ENCODE data around the gene CFAP46.
"Not testable (repeated sequence)": the region's sequence is repeated elsewhere in the genome, so short reads cannot be mapped to it uniquely, and the experiment has no call there.

The CFAP46 gene

GRCh38 chr10:132827423-132827789 lies 115.0 kb downstream of the CFAP46 start:
- DNase-seq (ENCODE audit: low read depth), result no peak

GRCh38 chr10:132826524-132827422 lies 115.6 kb downstream of the CFAP46 start:
- DNase-seq (ENCODE audit: low read depth), result no peak

DNA sequence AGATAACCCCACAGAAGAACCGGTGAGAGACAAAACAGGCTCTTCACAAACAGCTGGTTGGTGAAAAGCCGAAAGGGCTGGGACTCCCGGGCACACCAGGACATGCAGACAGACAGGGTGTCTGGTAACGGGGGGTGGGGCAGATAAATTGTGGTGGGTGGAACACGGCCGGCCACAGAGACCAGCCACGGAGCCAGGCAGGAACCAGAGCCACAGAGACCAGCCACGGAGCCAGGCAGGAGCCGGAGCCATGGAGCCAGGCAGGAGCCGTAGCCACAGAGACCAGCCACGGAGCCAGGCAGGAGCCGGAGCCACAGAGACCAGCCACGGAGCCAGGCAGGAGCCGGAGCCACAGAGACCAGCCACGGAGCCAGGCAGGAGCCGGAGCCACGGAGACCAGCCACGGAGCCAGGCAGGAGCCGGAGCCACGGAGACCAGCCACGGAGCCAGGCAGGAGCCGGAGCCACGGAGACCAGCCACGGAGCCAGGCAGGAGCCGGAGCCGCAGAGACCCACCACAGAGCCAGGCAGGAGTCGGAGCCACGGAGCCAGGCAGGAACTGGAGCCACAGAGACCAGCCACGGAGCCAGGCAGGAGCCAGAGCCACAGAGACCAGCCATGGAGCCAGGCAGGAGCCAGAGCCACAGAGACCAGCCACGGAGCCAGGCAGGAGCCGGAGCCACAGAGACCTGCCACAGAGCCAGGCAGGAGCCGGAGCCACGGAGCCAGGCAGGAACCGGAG lies 116.4 kb downstream of the CFAP46 start:
- DNase-seq (ENCODE audit: low read depth), result not testable (repeated sequence)

- DNase-seq (ENCODE audit: low read depth), result no peak
These were observed 122.3 kb downstream of the CFAP46 start for GRCh38 chr10:132820056-132820455.

DNA sequence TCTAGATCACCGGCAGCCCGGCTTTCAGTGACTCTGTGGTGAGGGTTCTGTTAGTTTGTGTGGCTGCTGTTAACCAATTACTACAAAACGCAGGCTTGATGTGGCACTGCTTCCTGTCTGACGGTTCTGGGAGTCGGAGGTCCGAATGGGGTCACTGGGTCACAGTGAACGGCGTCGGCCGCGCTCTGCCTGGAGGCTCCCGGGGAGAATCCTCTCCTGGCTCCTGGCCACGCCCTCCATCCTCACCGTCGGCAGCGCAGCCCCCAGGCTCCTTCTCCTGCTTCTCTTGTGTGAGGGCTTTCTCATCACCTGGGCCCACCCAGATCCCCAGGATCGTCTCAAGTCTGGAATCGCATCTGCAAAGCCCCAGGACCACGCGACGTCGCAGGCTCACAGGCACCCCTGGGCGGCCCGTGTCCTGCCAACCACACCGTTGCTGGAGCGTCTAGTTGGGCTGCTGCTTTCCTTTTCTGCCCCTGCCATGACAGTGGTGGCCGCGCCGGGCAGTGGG lies 124.6 kb downstream of the CFAP46 start:
- no peak for DNase-seq (ENCODE audit: low read depth)

GRCh38 chr10:132816718-132817117 lies 125.7 kb downstream of the CFAP46 start:
- DNase-seq (ENCODE audit: low read depth), result no peak

GRCh38 chr10:132815168-132815857 lies 127.1 kb downstream of the CFAP46 start:
- no peak for DNase-seq (ENCODE audit: low read depth)

DNA sequence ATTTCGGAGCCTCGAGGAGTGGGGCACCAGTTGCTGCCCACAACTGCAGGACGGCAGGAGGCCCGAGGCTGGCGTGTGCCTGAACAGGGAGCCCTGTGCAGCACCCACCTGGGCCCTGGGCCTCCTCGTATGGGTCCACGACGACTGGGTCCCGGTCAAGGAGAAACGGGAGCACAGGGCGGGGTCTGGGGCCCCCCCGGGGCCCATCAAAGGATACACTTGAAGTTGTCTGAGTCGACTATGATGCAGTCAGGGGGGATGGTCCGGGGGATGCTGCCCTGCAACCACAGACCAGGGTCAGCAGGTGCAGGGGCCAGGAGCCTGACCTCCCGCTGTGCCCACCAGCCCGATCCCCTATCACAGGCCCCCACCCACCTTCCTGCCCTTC lies 127.9 kb downstream of the CFAP46 start:
- DNase-seq (ENCODE audit: low read depth), result no peak

DNA sequence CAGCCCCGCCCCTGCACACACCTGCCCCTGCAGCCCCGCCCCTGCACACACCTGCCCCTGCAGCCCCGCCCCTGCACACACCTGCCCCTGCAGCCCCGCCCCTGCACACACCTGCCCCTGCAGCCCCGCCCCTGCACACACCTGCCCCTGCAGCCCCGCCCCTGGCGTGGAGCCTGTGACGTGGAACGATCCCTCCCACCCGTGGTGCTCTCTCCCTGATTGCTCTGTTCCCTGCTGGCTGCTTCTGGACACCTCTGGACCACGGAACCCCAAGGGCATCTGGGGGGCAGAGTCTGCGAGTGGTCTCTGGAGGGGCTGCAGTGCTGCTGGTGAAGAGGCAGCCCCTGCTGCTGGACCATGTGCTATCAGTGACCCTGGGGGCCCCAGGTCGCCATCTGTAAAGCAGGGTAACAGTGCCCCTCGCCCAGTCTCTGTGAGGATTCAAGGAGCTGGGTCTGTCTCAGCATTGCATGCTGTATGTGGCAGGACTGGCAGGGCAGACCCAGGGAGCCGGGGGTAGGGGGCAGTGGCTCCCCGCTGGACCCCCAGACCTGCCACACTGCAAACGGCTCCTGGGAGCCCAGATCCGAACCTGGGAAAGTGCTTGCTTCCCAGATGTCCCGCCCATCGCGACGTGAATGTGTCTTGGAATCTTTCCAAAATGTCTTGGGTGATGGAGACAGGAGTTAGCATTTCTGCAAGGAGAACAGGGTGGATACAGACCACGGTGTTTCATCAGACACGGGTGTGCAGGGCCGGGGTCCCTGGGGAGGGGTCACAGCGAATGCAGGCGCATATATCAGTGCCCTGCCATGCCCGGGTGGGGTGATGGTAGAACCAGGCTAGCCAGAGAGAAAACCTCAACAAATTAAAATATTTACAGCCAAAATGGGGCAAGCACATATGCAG lies 128.6 kb downstream of the CFAP46 start:
- no peak for DNase-seq (ENCODE audit: low read depth)

GRCh38 chr10:132813001-132813401 lies 129.4 kb downstream of the CFAP46 start:
- no peak for DNase-seq (ENCODE audit: low read depth)

- no peak for DNase-seq (ENCODE audit: low read depth)
These were observed 129.8 kb downstream of the CFAP46 start for GRCh38 chr10:132812520-132812919.

- DNase-seq (ENCODE audit: low read depth), result no peak
These were observed 130.4 kb downstream of the CFAP46 start for GRCh38 chr10:132811891-132812481.

DNA sequence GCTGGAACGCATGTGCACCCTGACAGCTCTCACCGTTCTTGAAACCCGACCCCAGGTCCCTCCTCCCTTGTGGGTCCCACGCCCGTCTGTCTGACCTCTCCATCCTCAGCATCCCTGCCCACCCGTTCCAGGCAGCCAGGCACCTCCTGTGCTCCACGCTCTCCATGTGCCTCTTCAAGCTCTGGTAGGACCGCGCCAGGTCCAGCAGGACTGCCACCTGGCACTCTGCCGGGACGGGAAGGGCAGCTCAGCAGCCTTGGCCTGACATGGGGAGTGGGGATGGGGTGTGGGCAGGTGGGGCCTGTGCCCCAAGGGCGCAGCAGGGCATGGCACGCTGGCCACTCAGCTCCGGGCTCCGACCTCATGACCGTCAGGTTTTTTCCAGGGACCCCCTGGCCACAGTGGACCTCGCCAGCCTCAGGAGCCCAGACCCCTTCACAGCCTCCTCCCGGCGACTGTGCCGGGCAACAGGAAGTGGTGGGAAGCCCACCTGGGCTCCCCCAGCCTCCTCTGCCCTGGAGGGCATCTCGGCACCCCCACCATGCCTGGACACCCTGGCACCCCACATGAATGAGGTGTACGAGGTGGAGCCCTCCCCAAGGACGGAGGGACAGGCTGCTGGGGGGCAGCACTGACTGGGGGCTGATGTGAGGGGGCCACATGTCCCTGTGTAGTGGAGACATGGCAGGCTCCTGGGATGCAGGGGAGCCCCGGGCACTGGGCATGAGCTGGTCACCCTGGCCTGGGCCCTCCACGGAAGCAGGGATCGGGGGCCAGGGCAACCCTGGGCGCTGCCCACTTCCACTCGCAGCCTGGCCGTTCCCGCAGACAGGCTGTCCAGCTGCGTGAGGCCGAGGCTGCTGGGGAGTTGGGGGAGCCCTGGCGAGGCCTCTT lies 131.3 kb downstream of the CFAP46 start:
- DNase-seq (ENCODE audit: low read depth), result no peak

DNA sequence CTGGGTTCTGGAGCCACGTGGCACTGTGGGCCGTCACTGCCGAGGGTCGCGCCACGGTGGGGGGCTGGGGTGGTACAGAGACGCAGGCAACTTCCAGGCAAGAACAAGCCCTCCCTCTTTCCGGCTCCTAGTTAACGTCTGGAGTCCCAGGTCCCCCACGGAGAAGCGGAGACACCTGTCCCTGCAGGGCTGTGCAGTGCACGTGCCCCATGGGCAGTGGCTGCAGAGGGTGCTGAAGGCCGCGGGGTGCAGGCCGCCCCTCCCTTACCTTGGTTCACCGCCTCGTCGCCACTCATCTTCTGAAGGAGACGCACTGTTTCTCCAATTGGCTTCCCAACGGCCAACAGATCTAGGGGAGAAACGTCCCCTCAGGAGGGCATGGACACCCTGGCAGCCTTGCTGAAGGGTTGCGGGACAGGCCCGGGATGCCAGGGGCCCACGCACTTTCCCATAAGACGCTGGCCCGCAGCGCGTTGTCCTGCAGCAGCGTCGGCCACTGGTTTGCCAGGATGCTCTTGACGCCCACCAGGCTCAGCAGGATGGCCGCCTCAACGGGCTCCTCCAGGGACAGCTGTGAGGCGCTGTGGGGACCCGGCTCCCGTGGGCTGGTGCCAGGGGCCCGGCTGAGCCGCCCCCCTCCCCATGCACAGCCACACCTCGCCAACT lies 132.1 kb downstream of the CFAP46 start:
- no peak for DNase-seq (ENCODE audit: low read depth)

- DNase-seq (ENCODE audit: low read depth), result no peak
These were observed 132.9 kb downstream of the CFAP46 start for GRCh38 chr10:132809232-132810140.

GRCh38 chr10:132808383-132809231 lies 133.8 kb downstream of the CFAP46 start:
- no peak for DNase-seq (ENCODE audit: low read depth)

DNA sequence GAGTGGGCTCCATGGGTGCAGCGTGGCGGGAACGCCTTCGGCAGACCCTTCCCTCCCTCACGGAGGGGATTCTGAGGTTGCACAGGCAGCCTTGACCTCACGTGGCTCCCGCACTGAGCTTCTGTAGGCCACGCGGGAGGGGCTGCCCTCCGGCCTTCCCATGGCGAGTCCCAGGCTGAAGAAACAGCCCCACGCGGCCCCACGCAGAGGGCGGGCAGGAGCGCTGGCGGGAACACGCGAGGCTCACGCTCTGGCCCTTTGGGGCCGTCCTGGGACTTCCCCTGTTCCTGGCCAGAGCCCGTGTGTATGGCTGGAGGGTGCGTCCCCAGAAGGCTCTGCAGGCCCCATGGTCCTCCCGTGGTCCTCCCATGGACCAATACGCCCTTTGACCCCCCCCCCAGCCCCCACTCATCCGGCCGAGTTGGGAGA lies 134.7 kb downstream of the CFAP46 start:
- no peak for DNase-seq (ENCODE audit: low read depth)
